Inflammatory macrophage (primary cell): ENCODE results near the gene GIT1.
A peak's percentile ranks its signal among the peaks of the same experiment; 100 is the strongest.

Source experiments
- DNase-seq, 2 donors: peaks; one replicate each; pipeline ENCODE4 v3.0.0-alpha.2; 2020 to 2022

GIT1 gene

DNA sequence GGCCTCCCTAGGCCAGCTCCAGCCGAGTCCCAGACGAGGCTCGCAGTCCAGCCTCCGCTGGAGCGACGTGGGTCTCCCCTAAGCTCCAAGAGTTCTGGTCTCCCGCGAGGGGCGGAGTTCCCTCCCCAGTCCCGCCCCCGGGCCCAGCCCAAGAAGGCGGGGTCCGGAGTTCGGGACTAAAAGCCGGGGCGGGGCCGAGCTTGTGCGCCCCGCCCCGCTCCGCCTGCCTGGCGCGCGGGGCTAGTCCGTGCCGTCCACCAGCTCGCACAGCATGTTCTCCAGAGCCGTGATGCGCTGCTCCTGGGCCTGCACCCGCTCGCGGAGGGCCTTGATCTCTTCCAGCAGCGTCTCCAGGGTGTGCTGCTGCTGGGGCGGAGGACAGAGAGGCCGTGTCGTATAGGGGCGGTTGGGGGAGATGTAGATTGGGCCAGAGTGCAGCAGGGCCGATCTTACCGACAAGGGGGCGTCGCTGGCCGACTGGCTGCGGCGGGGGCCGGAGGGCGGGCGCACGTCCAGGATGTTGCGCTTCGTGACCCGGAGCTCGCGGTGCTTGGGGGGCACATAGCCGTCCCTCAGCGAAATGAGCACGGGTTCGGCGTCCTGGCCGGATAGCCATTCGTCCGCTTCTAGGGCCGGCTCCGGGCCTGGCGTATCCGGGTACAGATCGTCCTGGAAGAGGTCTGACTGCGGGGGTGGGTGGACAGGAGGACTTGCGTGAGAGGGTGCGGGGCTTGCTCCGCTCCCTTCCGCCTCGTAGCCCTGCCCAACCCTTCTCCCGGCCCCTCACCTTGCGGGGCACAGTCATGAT lies 26.2 kb upstream of the GIT1 start:
- peak; percentile 88 to 93 for DNase-seq

DNA sequence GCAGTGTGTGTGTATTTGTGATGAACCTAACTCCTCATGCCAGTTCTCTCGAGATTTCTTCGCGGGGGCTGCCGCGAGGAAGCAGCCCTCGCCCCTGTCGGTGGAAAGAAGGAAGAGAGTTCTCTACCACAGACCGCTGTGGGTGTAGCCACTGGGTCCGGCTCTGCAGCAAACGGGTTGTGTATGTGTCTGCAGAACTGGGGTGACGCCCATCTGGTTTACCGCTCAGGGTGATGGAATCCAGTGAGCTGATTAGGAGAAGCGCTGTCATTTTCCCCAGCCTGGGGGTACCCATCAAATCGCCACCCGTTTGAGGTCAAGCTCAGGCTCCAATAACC lies 25.6 kb upstream of the GIT1 start:
- DNase-seq: peak; percentile 83 to 88

DNA sequence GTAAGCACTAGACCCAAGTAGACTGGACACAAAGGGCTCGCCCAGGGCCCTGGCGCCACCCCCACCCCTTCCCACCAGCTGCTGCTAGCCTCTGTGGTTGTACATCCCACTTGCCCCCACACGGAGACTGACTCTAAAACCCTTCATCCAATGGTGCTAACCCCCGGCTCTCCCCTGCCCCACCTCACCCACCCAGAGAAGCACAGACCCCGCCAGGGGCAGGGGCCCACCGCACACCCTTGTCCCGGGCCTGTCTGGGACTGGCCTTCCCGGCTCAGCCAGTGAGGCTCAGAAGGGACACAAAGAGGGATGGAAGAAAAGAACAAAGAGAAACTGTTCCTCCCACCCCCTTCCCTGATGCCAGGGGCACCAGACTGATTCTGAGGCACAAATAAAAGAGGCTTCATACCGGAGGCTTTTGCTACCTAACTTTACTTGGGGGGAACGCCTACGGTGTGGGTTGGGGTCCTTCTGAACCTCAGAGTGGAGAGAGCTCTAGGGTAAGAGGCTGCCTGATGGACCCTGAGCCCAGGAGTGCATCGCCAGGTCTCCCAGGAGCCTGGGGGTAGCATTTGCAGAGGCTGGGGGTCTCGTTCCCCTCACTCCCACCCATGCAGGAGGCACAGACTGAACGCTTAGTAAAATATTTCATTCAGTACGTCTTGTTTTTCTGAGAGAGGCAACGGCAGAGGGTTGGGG lies 25.1 kb upstream of the GIT1 start:
- DNase-seq: no peak

DNA sequence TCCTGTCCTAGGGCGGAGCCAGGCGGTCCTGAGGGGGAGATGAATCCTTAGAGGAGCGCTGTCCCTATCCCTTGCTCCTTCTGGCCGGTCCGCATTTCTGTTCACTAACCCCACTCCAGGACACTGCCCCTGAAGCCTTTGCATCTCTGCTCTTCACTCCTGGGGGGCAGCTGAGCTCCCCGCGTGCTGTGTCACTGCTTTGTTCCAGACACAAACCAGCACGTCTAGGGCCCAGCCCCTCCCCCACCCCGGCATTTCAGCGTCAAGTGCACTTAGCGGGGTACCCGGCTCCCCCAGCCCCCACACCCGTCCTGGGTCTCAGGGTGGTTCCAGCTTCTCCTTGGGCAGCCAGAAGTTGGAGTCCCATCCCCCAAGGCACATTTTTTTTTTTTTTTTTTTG lies 24.4 kb upstream of the GIT1 start:
- no peak for DNase-seq

DNA sequence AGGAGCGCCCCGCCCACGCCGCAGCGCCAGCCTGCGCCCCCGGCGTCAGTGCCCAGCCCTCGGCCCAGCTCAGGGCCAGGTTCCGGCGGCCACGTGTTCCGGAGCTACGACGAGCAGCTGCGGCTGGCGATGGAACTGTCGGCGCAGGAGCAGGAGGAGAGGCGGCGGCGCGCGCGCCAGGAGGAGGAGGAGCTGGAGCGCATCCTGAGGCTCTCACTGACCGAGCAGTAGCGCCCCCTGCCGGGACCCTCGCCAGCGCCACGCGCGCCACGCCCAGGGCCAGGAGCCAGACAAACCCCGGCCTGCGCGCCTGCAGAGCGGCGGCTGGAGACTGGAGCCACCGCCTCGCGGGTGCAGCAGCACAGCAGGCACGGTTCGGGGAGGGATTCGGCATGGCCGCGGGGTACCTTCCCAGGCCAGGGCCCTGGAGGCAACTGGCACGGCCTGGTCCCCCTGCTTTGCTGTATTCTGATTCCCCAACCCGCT lies 23.9 kb upstream of the GIT1 start:
- peak; percentile 95 for DNase-seq

DNA sequence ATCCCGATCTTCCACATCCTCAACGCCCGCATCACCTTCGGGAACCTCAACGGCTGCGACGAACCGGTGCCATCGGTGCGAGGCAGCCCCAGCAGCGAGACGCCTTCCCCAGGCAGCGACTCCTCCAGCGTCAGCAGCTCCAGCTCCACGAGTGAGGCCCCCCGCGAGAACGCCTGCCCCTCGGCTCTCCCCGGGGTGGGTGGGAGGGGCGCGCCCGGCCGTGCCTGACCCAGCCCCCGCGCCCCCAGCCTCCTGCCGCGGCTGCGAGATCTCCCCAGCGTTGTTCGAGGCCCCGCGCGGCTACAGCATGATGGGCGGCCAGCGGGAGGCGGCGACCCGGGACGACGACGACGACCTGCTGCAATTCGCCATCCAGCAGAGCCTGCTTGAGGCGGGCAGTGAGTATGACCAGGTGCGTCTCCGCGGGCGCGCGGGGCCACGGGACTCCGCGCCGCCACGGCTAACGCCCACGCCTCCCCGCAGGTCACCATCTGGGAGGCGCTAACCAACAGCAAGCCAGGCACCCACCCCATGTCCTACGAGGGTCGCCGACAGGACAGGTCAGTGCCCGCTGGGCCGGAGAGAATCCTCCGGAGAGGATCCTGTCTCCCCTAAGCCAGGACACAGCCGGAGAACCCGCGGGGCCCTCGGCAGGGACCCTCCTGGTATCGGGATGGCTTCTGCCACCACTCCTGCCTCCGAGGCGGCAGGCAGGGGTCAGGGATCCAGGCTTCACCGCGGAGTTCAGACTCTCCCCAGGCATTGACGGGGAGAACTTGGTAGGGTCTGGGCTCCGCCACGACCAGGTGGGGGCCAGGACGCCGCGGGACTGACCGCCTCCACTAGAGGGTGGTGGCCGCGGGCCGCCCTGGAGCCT lies 23.2 kb upstream of the GIT1 start:
- DNase-seq: no peak

DNA sequence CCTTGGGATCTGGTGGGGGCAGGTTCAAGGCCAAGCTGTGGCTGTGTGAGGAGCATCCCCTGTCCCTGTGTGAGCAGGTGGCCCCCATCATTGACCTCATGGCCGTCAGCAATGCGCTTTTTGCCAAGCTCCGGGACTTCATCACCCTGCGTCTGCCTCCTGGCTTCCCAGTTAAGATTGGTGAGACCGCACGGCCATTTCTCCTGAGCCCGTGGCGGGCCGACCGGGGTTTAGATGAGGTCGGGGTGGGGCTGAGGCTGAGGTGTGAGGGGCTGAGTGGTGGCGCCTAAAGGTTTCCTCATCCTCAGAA lies 22.6 kb upstream of the GIT1 start:
- DNase-seq: no peak

DNA sequence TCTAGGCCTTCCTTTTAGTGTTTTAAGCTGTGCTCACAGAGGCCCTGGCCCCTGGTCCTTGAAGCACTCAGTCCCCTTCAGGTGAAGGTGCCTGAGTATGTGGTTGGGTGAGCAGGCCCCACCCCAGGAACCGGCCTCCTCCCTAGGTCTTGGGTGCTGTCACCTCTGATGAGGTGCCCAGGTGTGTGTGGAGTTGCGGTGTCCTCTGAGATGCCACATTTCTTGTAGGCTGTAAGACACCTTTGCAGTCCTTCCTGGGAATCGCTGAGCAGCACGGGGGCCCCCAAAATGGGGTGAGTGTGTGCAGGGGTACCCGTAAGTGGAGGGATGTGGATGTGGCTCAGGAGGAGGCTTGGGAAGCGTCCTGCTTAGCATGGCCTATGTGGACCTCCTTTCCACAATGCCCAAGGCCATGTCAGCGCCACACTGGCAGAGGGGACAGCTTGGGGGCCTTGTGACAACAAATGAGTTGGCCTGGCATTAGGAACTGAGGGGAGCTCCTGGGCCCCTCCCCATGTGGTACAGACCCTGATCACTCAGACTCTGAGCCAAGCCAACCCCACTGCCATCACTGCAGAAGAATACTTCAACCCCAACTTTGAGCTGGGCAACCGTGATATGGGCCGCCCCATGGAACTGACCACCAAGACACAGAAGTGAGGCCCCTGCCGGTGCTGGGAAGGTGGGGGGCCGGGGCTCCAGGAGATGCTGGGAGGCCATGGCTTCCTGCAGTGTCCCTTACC lies 22.1 kb upstream of the GIT1 start:
- no peak for DNase-seq

DNA sequence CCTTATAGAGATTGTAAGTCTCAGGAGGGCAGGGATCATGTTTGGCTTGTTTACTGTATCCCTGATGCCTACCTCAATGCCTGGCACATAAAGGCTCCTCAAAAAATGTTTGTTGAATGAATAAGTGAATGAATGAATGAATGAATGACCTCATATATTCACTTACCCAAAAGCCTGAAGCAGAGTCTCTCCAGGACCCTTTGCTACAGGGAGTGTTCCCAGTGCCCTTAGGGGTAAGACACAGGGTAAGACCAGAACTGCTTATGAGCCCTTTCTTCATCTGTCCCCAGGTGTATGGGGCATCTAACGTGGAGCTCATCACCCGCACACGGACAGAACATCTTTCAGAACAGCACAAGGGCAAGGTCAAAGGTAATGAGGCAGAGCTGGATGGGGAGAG lies 20.9 kb upstream of the GIT1 start:
- DNase-seq: no peak

DNA sequence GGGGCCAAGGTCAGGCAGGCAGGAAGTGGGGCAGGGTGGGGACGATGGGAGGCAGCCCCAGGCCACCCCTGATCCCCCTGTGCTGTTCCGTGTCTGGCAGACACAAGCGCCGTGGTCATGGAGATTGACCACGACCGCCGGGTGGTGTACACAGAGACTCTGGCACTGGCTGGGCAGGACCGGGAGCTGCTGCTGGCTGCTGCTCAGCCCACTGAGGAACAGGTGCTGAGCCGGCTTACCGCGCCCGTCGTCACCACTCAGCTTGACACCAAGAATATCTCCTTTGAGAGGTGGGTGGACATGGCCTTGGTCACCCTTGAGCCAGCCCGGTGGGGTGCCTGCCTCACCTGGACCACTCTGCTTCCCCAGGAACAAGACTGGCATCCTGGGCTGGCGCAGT lies 19.5 kb upstream of the GIT1 start:
- DNase-seq: no peak

DNA sequence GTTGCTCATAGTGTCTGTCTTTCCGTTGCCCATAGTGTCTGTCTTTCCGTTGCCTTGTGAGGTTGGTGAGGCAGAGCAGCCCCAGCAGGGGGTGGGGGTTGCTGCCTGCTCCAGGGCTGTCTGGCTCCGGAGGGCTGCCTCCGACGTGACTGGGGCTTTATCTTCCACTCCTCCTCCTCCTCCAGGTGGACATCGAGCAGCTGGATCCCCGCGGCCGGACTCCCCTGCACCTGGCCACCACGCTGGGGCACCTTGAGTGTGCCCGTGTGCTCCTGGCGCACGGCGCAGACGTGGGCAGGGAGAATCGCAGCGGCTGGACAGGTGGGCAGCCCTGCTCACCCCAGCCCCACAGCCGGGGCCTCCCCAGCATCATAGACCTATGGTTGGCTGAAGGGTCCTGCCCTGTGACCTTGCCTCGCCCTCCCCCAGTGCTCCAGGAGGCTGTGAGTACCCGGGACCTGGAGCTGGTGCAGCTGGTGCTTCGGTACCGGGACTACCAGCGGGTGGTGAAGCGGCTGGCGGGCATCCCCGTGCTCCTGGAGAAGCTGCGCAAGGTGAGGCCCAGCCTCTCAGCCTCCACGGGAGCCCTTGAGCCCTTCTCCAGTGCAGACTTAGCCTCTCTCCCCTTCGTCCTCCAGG lies 18.2 kb upstream of the GIT1 start:
- no peak for DNase-seq

DNA sequence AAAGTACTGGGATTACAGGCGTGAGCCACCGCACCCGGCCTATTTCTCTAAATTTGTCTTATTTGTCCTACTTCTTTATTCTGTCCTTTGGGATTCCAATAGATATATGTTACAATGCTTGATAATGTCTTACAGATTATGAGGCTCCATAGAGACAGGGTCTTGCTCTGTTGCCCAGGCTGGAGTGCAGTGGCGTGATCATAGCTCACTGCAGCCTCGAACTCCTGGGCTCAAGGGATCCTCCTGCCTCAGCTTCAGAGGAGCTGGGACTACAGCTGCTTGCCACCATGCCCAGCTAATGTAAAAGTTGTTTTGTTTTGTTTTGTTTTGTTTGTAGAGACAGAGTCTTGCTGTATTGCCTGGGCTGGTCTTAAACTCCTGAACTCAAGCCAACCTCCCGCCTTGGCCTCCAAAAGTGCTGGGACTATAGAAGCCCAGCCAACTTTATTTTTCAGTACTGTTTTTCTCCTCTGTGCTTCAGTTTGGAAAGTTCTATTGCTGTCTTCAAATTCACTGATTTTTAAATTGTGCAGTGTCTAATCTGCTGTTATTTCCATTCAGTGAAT lies 13.7 kb upstream of the GIT1 start:
- no peak for DNase-seq

DNA sequence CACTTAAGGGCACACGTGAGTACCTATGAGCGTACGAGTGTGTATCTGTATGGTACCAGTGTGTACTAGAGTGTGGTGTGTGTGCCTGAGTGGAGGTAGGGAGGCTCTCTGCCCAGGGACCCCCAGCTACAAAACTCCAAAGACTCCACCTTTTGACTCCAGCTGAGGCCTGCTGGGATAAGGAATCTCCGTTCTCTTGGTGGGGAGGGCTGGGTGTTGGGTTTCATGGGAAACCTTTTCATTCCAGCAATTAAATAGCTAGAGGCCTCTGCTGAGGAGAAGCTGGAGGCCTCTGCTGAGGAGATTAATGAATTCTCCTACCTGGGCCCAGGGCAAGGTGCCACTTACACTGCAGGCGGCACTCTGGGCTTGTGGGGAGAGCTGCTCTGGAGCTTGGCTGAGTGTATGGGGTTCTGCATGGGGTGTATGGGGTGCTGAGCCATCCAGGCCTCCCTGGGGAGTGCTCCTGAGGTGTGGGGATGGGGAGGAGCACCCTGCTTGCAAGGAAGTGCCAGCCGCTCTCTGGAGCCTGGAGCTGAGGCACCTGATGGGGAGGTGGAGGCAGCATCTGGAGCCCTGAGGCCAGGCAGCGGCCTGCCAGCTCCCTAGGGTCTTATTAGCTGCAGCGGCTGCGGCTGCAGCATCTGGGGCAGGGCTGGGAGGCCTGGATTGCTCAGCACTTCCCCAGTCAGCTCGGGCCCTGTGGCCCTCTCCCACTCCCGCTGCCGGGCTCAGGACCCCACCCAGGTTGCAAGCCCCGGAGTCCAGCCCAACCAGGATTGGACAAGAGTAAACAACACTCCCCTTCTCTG lies 8.1 kb upstream of the GIT1 start:
- DNase-seq: no peak

DNA sequence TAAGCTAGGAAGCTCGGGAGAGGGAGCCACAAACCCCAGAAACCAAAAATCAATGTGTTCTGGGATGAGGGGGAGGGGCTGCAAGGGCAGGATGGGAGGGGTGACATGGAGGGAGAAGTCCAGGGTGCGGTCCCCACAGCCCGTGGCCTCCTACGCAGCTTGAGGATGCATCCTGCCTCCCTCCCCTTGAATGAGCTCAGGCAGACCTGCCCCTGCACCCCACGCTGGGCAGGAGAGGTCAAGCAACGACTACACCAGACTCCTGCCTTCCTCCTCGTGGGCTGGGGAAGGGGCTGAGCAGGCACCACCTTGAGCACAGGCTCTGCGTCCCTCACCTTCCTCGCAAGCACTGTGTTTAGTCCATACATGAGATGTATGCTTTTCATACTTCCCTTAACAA lies 7.4 kb upstream of the GIT1 start:
- no peak for DNase-seq

DNA sequence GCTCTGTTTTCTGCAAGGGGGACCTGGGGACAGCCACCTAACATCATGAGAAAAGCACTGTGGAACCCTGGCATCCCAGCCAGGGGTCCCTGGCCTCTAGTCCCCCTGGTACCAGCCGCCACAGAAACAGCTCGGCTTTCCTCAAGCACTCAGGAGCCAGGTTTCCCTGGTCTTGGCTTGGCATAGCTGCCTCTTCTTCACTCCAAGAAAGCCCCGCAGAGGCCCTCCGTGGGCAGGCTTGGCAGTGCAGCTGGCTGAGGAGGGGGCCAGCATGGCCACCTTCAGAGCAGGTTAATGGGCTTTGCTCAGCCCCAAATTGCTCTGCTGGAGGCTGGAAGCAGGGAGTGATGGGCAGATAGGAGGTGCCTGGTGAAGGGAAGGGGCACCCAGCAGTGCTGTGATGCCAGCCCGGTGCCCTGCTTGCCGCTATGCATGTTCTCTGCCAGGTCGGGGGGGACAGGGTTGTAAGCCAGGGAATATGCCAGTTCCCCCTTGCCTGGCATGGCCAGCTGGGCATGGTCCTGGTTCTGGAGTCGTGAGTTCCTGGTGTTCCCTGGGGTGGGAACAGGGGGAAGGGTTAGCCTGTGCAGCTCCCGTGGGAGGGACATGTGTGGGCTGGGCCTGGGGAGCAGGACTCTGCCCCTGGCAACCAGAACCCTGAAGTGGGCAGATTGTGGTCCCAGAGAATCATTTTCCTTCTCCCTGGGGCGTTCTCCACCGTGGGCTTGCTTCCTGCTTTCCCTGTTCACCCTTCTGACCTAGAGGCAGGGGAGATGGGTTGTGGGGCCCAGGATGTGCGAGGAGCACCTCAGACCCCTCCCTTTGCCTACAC lies 6.7 kb upstream of the GIT1 start:
- DNase-seq: no peak

DNA sequence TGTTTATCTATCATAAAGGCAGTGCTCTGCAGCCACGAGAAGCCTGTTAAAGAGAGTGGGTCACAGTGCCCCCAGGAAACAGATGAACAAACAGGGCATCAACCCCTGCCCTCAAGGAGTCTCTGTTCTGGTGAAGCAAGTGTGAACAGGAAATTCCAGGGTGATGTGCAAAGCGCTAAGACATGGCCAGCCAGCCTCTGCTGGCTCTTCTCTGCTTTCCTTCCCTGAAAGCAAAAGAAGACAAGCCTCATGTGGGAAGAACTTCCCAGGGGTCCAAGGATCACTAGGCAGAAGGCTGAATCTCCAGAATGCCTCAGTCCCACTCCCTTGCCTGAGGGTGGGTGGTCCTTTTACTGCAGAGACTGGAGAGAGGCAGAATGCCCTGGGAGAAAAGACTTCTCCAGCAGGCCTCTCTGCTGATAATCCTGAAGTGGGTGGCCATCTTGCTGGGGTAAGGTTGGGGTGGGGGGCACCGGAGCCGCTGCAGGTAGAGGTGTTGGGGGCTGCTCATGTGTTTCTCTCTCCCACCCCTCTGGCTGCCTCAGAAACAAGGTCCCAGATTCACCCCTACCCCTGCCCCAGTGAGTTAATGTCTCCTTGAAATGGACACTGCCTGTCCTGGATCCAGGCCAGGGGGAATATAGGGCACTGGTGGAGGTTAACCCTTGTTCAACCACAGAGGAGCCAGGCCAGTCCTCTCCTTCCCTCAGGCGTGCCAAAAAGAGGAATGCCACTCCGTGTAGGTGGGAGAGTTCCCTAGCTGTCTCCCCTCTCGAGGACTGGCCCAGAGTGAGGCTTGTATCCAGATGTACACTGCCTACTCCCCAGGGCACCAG lies 5.9 kb upstream of the GIT1 start:
- no peak for DNase-seq

DNA sequence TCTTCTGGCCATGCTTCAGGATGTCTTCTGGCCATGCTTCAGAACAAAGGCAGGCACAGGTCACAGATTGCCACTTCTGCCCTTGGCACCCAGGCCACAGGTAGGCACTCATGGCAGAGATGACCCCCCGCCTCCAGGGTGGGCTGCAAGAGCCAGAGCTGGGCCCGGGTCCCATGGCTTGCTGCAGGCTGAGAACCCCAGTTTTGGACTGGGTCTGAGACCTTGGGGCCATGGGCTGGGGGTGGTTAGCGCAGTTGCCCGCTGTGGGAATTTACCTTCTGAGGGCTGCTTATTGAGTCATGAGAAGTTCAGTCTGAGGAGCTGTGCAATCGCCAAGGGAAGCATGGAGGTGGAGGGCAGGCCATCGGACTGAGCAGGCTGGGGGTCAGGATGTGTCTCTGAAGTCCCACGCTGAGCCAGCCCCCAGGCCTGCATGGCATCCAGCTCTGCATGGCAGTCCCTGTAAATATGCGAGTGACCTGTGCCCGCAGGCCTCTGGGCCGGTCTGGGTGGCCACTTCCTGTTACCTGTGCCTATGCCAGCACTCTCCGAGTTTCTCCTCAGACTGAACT lies 5.2 kb upstream of the GIT1 start:
- no peak for DNase-seq

DNA sequence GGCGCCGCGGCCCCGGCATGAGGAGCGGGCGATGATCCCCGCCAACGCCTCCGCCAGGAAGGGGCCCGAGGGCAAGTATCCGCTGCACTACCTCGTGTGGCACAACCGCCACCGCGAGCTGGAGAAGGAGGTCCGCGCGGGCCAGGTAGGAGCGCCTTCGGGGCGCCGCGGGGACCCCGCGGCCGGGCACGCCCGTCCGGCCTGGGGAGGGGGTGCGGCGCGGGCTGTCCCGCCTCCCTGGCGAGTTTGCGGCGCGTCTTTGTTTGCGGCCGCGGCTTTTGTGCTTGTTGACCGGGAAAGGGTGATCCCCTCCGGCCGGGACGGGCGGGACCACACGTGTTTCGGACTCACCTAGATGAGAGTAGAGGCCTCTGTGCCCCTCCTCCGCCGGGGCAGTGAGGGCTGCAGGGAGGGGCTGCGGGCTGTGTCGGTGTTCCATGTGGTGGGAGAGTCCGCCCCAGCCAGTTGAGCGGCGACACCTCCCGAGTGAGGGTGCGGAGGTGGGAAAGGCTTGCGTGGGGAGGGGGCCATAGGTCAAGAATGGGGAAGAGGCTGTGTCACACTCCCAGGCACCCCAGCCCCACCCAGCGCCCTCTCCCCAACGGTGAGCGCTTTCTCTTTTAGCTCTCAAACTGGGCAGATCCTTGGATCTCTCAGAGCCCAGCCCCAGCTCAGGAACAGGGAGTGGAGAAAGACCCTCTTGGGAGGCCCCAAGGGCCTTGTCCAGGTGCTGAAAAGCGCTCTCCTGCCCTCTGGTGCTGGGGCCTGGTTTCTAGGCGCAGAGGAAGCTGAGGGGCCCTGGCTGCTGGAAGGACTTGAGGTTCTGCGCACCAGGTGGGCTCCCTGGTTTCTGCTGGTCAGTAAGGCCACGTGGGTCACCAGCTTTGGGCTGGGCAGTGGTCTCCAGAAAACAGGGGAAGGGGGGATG lies 4.4 kb upstream of the GIT1 start:
- DNase-seq: no peak
